SK-N-SH (cell line): ENCODE measurements around the gene ARF4. TPM values are rescaled to one million over a fixed set of nuclear protein-coding genes. Genes with fewer than 3 reads are reported as not detected.

Experiments used
- CTCF ChIA-PET: fragments of 300-600, 350-600 bp; formaldehyde crosslinking; extraction: SDS; loops from one replicate; lab custom pipeline; 2021; lab: Yijun Ruan, JAX
- POLR2A ChIA-PET: fragments of 350-600 bp; sonication (Branson Sonifier 250); formaldehyde crosslinking; extraction: SDS; loops from one replicate; lab custom pipeline; 2020; ENCODE audit warnings: antibody characterized with exemption, inconsistent platforms; lab: Yijun Ruan, JAX
- DNase-seq: peaks from one replicate; pipeline ENCODE4 v3.0.0; 2012
- H2AFZ ChIP-seq: fragments of 200-600 bp; sonication (generic); 2 replicates; pipeline ENCODE4 v1.8.1; 2016; ENCODE audit warnings: antibody characterized with exemption, mild to moderate bottlenecking, low read depth
- H3F3A ChIP-seq: fragments of 200-600 bp; sonication (generic); replicated peaks from 2 replicates; pipeline ENCODE3; 2016; ENCODE audit warnings: antibody characterized with exemption, mild to moderate bottlenecking; ENCODE audit not compliant: insufficient read depth
- H3K27ac ChIP-seq, 2 experiments: fragments of 200-500 bp in 1 of 2; fragments of 200-600 bp in 1 of 2; sonication (Bioruptor generic) in 1 of 2; sonication (generic), shearing (Covaris generic) in 1 of 2; 2 replicates each; pipeline versions ENCODE4 v1.5.1 to v1.6.1; 2014 to 2016; ENCODE audit warnings: low read depth in 2 of 2, inconsistent platforms in 1 of 2, low read length in 1 of 2, mild to moderate bottlenecking in 1 of 2, mixed read lengths in 1 of 2
- H3K27me3 ChIP-seq: fragments of 200-600 bp; sonication (generic), shearing (Covaris generic); 2 replicates; pipeline ENCODE4 v1.6.1; 2016; ENCODE audit warnings: mixed run types; ENCODE audit not compliant: insufficient read depth
- H3K36me3 ChIP-seq, 2 experiments: fragments of 200-500 bp in 1 of 2; fragments of 200-600 bp in 1 of 2; sonication (Bioruptor generic) in 1 of 2; sonication (generic) in 1 of 2; replicated peaks in 1 of 2; 2 replicates each; pipeline versions ENCODE3 to v1.5.1; 2014 to 2016; ENCODE audit warnings: low read length in 1 of 2, mild to moderate bottlenecking in 1 of 2; ENCODE audit not compliant: insufficient read depth in 2 of 2, control insufficient read depth in 1 of 2
- H3K4me1 ChIP-seq, 2 experiments: fragments of 200-500 bp in 1 of 2; fragments of 200-600 bp in 1 of 2; sonication (Bioruptor generic) in 1 of 2; sonication (generic), shearing (Covaris generic) in 1 of 2; 2 replicates each; pipeline versions ENCODE4 v1.5.1 to v1.6.1; 2014 to 2016; ENCODE audit warnings: low read depth in 1 of 2, low read length in 1 of 2, mixed run types in 1 of 2; ENCODE audit not compliant: insufficient read depth in 2 of 2, control insufficient read depth in 1 of 2
- H3K4me2 ChIP-seq: fragments of 200-600 bp; sonication (generic), shearing (Covaris generic); 2 replicates; pipeline ENCODE4 v1.6.1; 2017; ENCODE audit warnings: mixed run types
- H3K4me3 ChIP-seq, 2 experiments: fragments of 200-500 bp in 1 of 2; fragments of 200-600 bp in 1 of 2; sonication (Bioruptor generic) in 1 of 2; sonication (generic), shearing (Covaris generic) in 1 of 2; 2 replicates each; pipeline versions ENCODE4 v1.5.1 to v1.8.1; 2014 to 2016; ENCODE audit warnings: low read depth in 2 of 2, inconsistent platforms in 1 of 2, low read length in 1 of 2, mild to moderate bottlenecking in 1 of 2, mixed read lengths in 1 of 2, moderate library complexity in 1 of 2
- H3K79me2 ChIP-seq: fragments of 200-600 bp; sonication (generic); 2 replicates; pipeline ENCODE4 v1.8.1; 2017; ENCODE audit warnings: mild to moderate bottlenecking; ENCODE audit not compliant: insufficient read depth
- H3K9ac ChIP-seq: fragments of 200-600 bp; sonication (generic); 2 replicates; pipeline ENCODE4 v1.6.1; 2017; ENCODE audit warnings: mixed run types
- H3K9me2 ChIP-seq: fragments of 200-600 bp; sonication (generic); 2 replicates; pipeline ENCODE4 v1.6.1; 2017; ENCODE audit warnings: mixed run types
- H3K9me3 ChIP-seq: fragments of 200-600 bp; sonication (generic); 2 replicates; pipeline ENCODE4 v1.6.1; 2017; ENCODE audit warnings: mixed run types, mild to moderate bottlenecking, moderate library complexity
- H4K20me1 ChIP-seq: fragments of 200-600 bp; sonication (generic); 2 replicates; pipeline ENCODE4 v1.6.1; 2017; ENCODE audit warnings: mild to moderate bottlenecking, mixed run types; ENCODE audit not compliant: insufficient read depth
- CHD2 ChIP-seq: fragments of 150-350 bp; IDR thresholded peaks from 2 replicates; pipeline ENCODE4 v1.6.1; 2018; ENCODE audit warnings: low read length; ENCODE audit not compliant: partially characterized antibody
- ELF1 ChIP-seq: IDR thresholded peaks from 2 replicates; pipeline ENCODE4 v1.4.0; 2012
- EP300 ChIP-seq, 2 experiments: IDR thresholded peaks; 2 replicates each; pipeline versions ENCODE4 v1.4.0 to v1.6.1; 2012; ENCODE audit warnings: borderline replicate concordance in 1 of 2, low read depth in 1 of 2, low read length in 1 of 2
- FOSL2 ChIP-seq: IDR thresholded peaks from 2 replicates; pipeline ENCODE4 v1.4.0; 2012; ENCODE audit warnings: low read depth, mild to moderate bottlenecking, moderate library complexity, borderline replicate concordance
- FOXJ3 ChIP-seq: sonication (generic); formaldehyde crosslinking; IDR thresholded peaks from 2 replicates; pipeline ENCODE4 v1.5.1; 2020; ENCODE audit warnings: mild to moderate bottlenecking, missing genetic modification reagents
- FOXM1 ChIP-seq: IDR thresholded peaks from 2 replicates; pipeline ENCODE4 v1.4.0; 2012; ENCODE audit warnings: low read depth, mild to moderate bottlenecking
- JUND ChIP-seq: IDR thresholded peaks from 2 replicates; pipeline ENCODE4 v1.4.0; 2012
- MEF2A ChIP-seq: IDR thresholded peaks from 2 replicates; pipeline ENCODE4 v1.4.0; 2012; ENCODE audit warnings: low read depth, borderline replicate concordance
- MXI1 ChIP-seq: IDR thresholded peaks from 2 replicates; pipeline ENCODE4 v1.6.1; 2012; ENCODE audit warnings: mild to moderate bottlenecking, low read depth, low read length, improper control_type of control experiment
- NFIC ChIP-seq: IDR thresholded peaks from 2 replicates; pipeline ENCODE4 v1.4.0; 2012; ENCODE audit warnings: borderline replicate concordance
- POLR2AphosphoS5 ChIP-seq: IDR thresholded peaks from 2 replicates; pipeline ENCODE4 v1.6.1; 2012; ENCODE audit warnings: low read depth, low read length
- RAD21 ChIP-seq: IDR thresholded peaks from 2 replicates; pipeline ENCODE4 v1.6.1; 2012; ENCODE audit warnings: mild to moderate bottlenecking, low read length
- RCOR1 ChIP-seq: fragments of 150-350 bp; IDR thresholded peaks from 2 replicates; pipeline ENCODE4 v1.6.1; 2017; ENCODE audit warnings: antibody characterized with exemption, low read length
- SIN3A ChIP-seq: IDR thresholded peaks from 2 replicates; pipeline ENCODE4 v1.6.1; 2012; ENCODE audit warnings: low read depth, mild to moderate bottlenecking, low read length, moderate library complexity, borderline replicate concordance
- SMC3 ChIP-seq: IDR thresholded peaks from 2 replicates; pipeline ENCODE4 v1.6.1; 2012; ENCODE audit warnings: low read depth, low read length, improper control_type of control experiment
- TCF12 ChIP-seq: IDR thresholded peaks from 2 replicates; pipeline ENCODE4 v1.4.0; 2012
- TEAD4 ChIP-seq: IDR thresholded peaks from 2 replicates; pipeline ENCODE4 v1.4.0; 2012; ENCODE audit warnings: mild to moderate bottlenecking, borderline replicate concordance; ENCODE audit not compliant: insufficient read depth
- YY1 ChIP-seq: IDR thresholded peaks from 2 replicates; pipeline ENCODE4 v1.4.0; 2012; ENCODE audit warnings: low read depth, mild to moderate bottlenecking
- WGBS: methylation state at CpG from one replicate; pipeline ENCODE4 v1.1.6; 2017; ENCODE audit warnings: low lambda C conversion rate; 5-methylcytosine and 5-hydroxymethylcytosine counted together
- polyA plus RNA-seq, 3 experiments: library from polyadenylated mRNA; depleted of rRNA; stranded (reverse); fragments of >200 nt; gene quantifications; 2 replicates each; pipeline ENCODE4 v1.2.3, GENCODE V29; 2012
- TF ChIP-seq, protein P1 (sequence below): IDR thresholded peaks from 2 replicates; pipeline ENCODE4 v1.6.1; 2012; ENCODE audit warnings: mild to moderate bottlenecking, low read depth, low read length, moderate library complexity
- TF ChIP-seq, protein P2 (sequence below): IDR thresholded peaks from 2 replicates; pipeline ENCODE4 v1.4.0; 2012; ENCODE audit warnings: low read depth
- TF ChIP-seq, protein P3 (sequence below): IDR thresholded peaks from 2 replicates; pipeline ENCODE4 v1.4.0; 2012; ENCODE audit warnings: low read depth, borderline replicate concordance
- TF ChIP-seq, protein P4 (sequence below): IDR thresholded peaks from 2 replicates; pipeline ENCODE4 v1.4.0; 2012; ENCODE audit warnings: low read depth, borderline replicate concordance

Gene ARF4
- polyA plus RNA-seq, 1 of the 3 experiments (the other 2 are of a cell fraction), result 150 TPM

DNA sequence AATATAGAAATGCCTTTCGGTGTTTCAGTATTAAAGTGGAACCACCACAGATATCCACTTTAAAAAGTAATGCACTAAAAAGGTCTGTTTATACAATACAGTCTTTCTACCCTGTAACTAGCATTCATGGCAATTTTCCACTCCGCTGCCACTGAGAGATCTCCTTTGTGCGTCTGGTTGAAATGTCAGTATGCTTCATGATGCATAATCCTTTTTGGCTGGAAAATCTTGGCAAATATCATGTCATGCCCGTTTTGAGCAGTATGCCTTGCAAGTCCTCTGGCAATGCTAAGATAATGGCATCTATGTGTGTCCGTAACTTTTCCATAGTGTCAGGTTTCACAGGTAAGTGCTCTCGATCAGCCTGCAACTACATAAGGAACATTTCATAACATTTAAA lies 30.8 kb upstream of the ARF4 start:
- no peaks in the 10 kb centered on the region for H4K20me1 ChIP-seq
- no peak overlapping the region for H2AFZ ChIP-seq
- H3K9ac ChIP-seq, result no peak overlapping the region
- H3K4me1 ChIP-seq, result no peaks in the 10 kb centered on the region
- H3K9me2 ChIP-seq, result no peaks in the 10 kb centered on the region
- ChIA-PET CTCF (interaction anchor here (1.1 kb wide), 1 partner anchor 9 kb away, joined by 3 read pairs; no protein-coding TSS in a partner anchor), POLR2A (interaction anchor here (0.9 kb wide), 1 partner anchor 98 kb away, joined by 3 read pairs; no protein-coding TSS in a partner anchor)
- no peaks in the 10 kb centered on the region; the same call in 1 of the 2 replicates for H3K79me2 ChIP-seq
- H3K27ac ChIP-seq, result no peak overlapping the region
- H3K4me2 ChIP-seq, result no peak overlapping the region
- no peak overlapping the region for H3K4me3 ChIP-seq
- no peaks in the 10 kb centered on the region for H3K9me3 ChIP-seq
- 88% methylated on average over 6 of the region's 6 CpGs for WGBS
- H3K36me3 ChIP-seq, result peaks cover 54 to 80% of the 10 kb centered on the region in 2 experiments
- DNase-seq, result no peak
- peaks cover 5% of the 10 kb centered on the region for H3F3A ChIP-seq
- H3K27me3 ChIP-seq, result no peaks in the 10 kb centered on the region
- no peak for TF ChIP-seq MEF2A
- TF ChIP-seq, protein P1, sequence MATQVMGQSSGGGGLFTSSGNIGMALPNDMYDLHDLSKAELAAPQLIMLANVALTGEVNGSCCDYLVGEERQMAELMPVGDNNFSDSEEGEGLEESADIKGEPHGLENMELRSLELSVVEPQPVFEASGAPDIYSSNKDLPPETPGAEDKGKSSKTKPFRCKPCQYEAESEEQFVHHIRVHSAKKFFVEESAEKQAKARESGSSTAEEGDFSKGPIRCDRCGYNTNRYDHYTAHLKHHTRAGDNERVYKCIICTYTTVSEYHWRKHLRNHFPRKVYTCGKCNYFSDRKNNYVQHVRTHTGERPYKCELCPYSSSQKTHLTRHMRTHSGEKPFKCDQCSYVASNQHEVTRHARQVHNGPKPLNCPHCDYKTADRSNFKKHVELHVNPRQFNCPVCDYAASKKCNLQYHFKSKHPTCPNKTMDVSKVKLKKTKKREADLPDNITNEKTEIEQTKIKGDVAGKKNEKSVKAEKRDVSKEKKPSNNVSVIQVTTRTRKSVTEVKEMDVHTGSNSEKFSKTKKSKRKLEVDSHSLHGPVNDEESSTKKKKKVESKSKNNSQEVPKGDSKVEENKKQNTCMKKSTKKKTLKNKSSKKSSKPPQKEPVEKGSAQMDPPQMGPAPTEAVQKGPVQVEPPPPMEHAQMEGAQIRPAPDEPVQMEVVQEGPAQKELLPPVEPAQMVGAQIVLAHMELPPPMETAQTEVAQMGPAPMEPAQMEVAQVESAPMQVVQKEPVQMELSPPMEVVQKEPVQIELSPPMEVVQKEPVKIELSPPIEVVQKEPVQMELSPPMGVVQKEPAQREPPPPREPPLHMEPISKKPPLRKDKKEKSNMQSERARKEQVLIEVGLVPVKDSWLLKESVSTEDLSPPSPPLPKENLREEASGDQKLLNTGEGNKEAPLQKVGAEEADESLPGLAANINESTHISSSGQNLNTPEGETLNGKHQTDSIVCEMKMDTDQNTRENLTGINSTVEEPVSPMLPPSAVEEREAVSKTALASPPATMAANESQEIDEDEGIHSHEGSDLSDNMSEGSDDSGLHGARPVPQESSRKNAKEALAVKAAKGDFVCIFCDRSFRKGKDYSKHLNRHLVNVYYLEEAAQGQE, result no peak
- TF ChIP-seq TEAD4, result no peak
- TF ChIP-seq SMC3, result no peak
- no peak for TF ChIP-seq FOSL2
- no peak for TF ChIP-seq JUND
- TF ChIP-seq, protein P2, sequence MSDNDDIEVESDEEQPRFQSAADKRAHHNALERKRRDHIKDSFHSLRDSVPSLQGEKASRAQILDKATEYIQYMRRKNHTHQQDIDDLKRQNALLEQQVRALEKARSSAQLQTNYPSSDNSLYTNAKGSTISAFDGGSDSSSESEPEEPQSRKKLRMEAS, result no peak
- no peak for TF ChIP-seq SIN3A
- no peak for TF ChIP-seq FOXJ3 (CRISPR knock-in tag)
- no peak for TF ChIP-seq ELF1
- no peak for TF ChIP-seq EP300 (IDR thresholded peaks at IDR 0.05; ENCODE audit: borderline replicate concordance in 1 of 2, low read depth in 1 of 2, low read length in 1 of 2)

DNA sequence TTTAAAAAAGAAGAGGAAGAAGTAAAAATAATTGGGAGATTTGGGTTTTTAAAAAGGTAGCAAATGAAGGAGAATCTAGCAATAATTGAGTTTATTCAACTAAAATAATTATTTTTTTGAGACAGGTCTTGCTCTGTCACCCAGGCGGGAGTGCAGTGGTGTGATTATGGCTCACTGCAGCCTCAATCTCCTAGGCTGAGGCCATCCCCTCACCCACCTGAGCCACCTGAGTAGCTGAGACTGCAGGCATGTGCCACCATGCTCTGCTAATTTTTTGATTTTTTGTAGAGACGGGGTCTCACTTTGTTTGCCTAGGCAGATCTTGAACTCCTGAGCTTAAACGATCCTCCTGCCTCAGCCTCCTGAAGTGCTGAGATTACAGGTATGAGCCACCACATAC lies 27.7 kb upstream of the ARF4 start:
- H3K27me3 ChIP-seq, result no peaks in the 10 kb centered on the region
- no peak overlapping the region for H3K27ac ChIP-seq
- no peak for DNase-seq
- no peaks in the 10 kb centered on the region for H3K9me3 ChIP-seq
- no peak overlapping the region for H3K4me2 ChIP-seq
- H3K4me1 ChIP-seq, result no peaks in the 10 kb centered on the region
- no peaks in the 10 kb centered on the region for H3K9me2 ChIP-seq
- ChIA-PET POLR2A (no interaction called here), CTCF (no interaction called here)
- H3K36me3 ChIP-seq, result peaks cover 33 to 57% of the 10 kb centered on the region in 2 experiments
- no peaks in the 10 kb centered on the region for H4K20me1 ChIP-seq
- H2AFZ ChIP-seq, result no peak overlapping the region
- WGBS, result 100% methylated on average over 2 of the region's 3 CpGs
- H3K4me3 ChIP-seq, result no peak overlapping the region
- H3K79me2 ChIP-seq, result no peaks in the 10 kb centered on the region
- no peak overlapping the region for H3K9ac ChIP-seq
- peaks cover 5% of the 10 kb centered on the region for H3F3A ChIP-seq
- TF ChIP-seq NFIC (no peak), YY1 (no peak), MEF2A (no peak), SIN3A (no peak), RAD21 (no peak), POLR2AphosphoS5 (no peak), RCOR1 (no peak), CHD2 (no peak), EP300 (IDR thresholded peaks at IDR 0.05; ENCODE audit: borderline replicate concordance in 1 of 2, low read depth in 1 of 2, low read length in 1 of 2) (no peak), SMC3 (no peak), TCF12 (no peak), MXI1 (no peak), FOXM1 (no peak), ELF1 (no peak), JUND (no peak)
- TF ChIP-seq, protein P3, sequence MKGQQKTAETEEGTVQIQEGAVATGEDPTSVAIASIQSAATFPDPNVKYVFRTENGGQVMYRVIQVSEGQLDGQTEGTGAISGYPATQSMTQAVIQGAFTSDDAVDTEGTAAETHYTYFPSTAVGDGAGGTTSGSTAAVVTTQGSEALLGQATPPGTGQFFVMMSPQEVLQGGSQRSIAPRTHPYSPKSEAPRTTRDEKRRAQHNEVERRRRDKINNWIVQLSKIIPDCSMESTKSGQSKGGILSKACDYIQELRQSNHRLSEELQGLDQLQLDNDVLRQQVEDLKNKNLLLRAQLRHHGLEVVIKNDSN, result no peak
- TF ChIP-seq, protein P4, sequence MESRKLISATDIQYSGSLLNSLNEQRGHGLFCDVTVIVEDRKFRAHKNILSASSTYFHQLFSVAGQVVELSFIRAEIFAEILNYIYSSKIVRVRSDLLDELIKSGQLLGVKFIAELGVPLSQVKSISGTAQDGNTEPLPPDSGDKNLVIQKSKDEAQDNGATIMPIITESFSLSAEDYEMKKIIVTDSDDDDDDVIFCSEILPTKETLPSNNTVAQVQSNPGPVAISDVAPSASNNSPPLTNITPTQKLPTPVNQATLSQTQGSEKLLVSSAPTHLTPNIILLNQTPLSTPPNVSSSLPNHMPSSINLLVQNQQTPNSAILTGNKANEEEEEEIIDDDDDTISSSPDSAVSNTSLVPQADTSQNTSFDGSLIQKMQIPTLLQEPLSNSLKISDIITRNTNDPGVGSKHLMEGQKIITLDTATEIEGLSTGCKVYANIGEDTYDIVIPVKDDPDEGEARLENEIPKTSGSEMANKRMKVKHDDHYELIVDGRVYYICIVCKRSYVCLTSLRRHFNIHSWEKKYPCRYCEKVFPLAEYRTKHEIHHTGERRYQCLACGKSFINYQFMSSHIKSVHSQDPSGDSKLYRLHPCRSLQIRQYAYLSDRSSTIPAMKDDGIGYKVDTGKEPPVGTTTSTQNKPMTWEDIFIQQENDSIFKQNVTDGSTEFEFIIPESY, result no peak
